Right lobe of liver (tissue), 4 donors: ENCODE measurements around the gene GABARAPL2.
"Not testable (repeated sequence)": the region's sequence is repeated elsewhere in the genome, so short reads cannot be mapped to it uniquely, and the experiment has no call there.

ENCODE experiments used
- POLR2A ChIP-seq: fragments of 450-650 bp; IDR thresholded peaks from one replicate; pipeline ENCODE4 v1.6.1; 2017; ENCODE audit warnings: antibody characterized with exemption, mild to moderate bottlenecking
- TF ChIP-seq, protein P1 (sequence below), 4 donors: fragments of 200-600 bp in 3 of 4; fragments of 450-650 bp in 1 of 4; IDR thresholded peaks; one replicate each; pipeline versions ENCODE4 v1.5.1 to v1.8.0; 2016 to 2022; ENCODE audit warnings: antibody characterized with exemption in 4 of 4, mild to moderate bottlenecking in 2 of 4
- donor health status: DM: no; HTN: no; CAD: no.
- donor health status: DM: no; HTN: no; CAD: no.
- donor health status: DM: no; HTN: yes; CAD: no.

DNA sequence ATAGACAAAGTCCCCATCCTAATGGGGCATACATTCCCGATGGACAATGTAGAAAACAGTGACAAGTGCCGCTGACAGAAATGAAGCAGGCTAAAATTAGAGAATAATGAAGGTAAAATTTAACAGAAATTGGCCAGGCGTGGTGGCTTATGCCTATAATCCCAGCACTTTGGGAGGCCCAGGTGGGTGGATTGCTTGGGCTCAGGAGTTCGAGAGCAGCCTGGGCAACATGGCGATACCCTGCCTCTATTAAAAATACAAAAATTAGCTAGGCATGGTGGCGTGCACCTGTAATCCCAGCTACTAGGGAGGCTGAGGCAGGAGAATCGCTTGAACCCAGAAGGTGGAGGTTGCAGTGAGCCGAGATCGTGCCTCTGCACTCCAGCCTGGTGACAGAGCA is 17.7 kb upstream of the GABARAPL2 start:
- TF ChIP-seq, protein P1, sequence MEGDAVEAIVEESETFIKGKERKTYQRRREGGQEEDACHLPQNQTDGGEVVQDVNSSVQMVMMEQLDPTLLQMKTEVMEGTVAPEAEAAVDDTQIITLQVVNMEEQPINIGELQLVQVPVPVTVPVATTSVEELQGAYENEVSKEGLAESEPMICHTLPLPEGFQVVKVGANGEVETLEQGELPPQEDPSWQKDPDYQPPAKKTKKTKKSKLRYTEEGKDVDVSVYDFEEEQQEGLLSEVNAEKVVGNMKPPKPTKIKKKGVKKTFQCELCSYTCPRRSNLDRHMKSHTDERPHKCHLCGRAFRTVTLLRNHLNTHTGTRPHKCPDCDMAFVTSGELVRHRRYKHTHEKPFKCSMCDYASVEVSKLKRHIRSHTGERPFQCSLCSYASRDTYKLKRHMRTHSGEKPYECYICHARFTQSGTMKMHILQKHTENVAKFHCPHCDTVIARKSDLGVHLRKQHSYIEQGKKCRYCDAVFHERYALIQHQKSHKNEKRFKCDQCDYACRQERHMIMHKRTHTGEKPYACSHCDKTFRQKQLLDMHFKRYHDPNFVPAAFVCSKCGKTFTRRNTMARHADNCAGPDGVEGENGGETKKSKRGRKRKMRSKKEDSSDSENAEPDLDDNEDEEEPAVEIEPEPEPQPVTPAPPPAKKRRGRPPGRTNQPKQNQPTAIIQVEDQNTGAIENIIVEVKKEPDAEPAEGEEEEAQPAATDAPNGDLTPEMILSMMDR (IDR thresholded peaks at IDR 0.05), result not testable (repeated sequence)
- not testable (repeated sequence) for TF ChIP-seq POLR2A
